SW 1271 (cell line): ENCODE results near the gene TP53RK.

Experiments used
- DNase-seq, 2 experiments: peaks; one replicate each; lab custom pipeline; 2025; lab: John Stamatoyannopoulos, UW

The TP53RK gene

GRCh38 chr20:46706242-46706641 lies 17.0 kb upstream of the TP53RK start:
- no peak for DNase-seq

GRCh38 chr20:46705378-46705729 lies 16.1 kb upstream of the TP53RK start:
- DNase-seq: no peak

GRCh38 chr20:46704714-46705377 lies 15.6 kb upstream of the TP53RK start:
- DNase-seq: no peak

GRCh38 chr20:46703435-46703834 lies 14.2 kb upstream of the TP53RK start:
- no peak for DNase-seq

- no peak for DNase-seq
These were observed 13.4 kb upstream of the TP53RK start for GRCh38 chr20:46702447-46703203.

- no peak for DNase-seq
These were observed 12.7 kb upstream of the TP53RK start for GRCh38 chr20:46701986-46702385.

- DNase-seq: no peak
These were observed 12.3 kb upstream of the TP53RK start for GRCh38 chr20:46701556-46701955.

- DNase-seq: no peak
These were observed 11.8 kb upstream of the TP53RK start for GRCh38 chr20:46701057-46701456.

- DNase-seq: no peak
These were observed 11.2 kb upstream of the TP53RK start for GRCh38 chr20:46700481-46700880.

GRCh38 chr20:46699651-46700359 lies 10.6 kb upstream of the TP53RK start:
- peak in 1 of 2 experiments; percentile 36 for DNase-seq

GRCh38 chr20:46698788-46699187 lies 9.5 kb upstream of the TP53RK start:
- no peak for DNase-seq

GRCh38 chr20:46696791-46697279 lies 7.6 kb upstream of the TP53RK start:
- DNase-seq: no peak

- no peak for DNase-seq
These were observed 6.6 kb upstream of the TP53RK start for GRCh38 chr20:46695892-46696291.

- DNase-seq: peak in 1 of 2 experiments; percentile 32
These were observed 5.2 kb upstream of the TP53RK start for GRCh38 chr20:46694484-46694883.

GRCh38 chr20:46691196-46691595 lies 2.0 kb upstream of the TP53RK start:
- no peak for DNase-seq

GRCh38 chr20:46690219-46691106 lies 1.2 kb upstream of the TP53RK start:
- no peak for DNase-seq

- DNase-seq: no peak
These were observed 476 bp upstream of the TP53RK start for GRCh38 chr20:46689754-46690085.

- peak in 1 of 2 experiments; percentile 52 for DNase-seq
These were observed 828 bp downstream of the TP53RK start for GRCh38 chr20:46688151-46689081.

- no peak for DNase-seq
These were observed 5.1 kb downstream of the TP53RK start for GRCh38 chr20:46683939-46684750.

GRCh38 chr20:46683668-46683938 lies 5.6 kb downstream of the TP53RK start:
- DNase-seq: no peak
